Activated effector memory CD4-positive, alpha-beta T cell treated with anti-CD3 and anti-CD28 coated beads, Interleukin-2, amount 50 U/mL, for 16 hours (primary cell): ENCODE data around the gene CAMTA1.

Experiments used
- DNase-seq: peaks from one replicate; pipeline ENCODE4 v3.0.0-alpha.2; 2020

Gene CAMTA1

GRCh38 chr1:7010534-7011200, 225.4 kb downstream of the CAMTA1 start:
- DNase-seq, result no peak

- DNase-seq, result no peak
Observed at GRCh38 chr1:7011826-7012225, 226.6 kb downstream of the CAMTA1 start.

- DNase-seq, result no peak
Observed at GRCh38 chr1:7012461-7012924, 227.2 kb downstream of the CAMTA1 start.

- DNase-seq, result no peak
Observed at GRCh38 chr1:7013833-7014639, 228.8 kb downstream of the CAMTA1 start.

GRCh38 chr1:7014640-7014930, 229.3 kb downstream of the CAMTA1 start:
- DNase-seq, result no peak

- DNase-seq, result no peak
Observed at GRCh38 chr1:7015022-7015421, 229.8 kb downstream of the CAMTA1 start.

GRCh38 chr1:7018351-7018750, 233.1 kb downstream of the CAMTA1 start:
- no peak for DNase-seq

GRCh38 chr1:7018826-7019225, 233.6 kb downstream of the CAMTA1 start:
- DNase-seq, result no peak

GRCh38 chr1:7019510-7019909, 234.3 kb downstream of the CAMTA1 start:
- DNase-seq, result no peak

- DNase-seq, result no peak
Observed at GRCh38 chr1:7022058-7022457, 236.8 kb downstream of the CAMTA1 start.

- no peak for DNase-seq
Observed at GRCh38 chr1:7025013-7025412, 239.8 kb downstream of the CAMTA1 start.

- DNase-seq, result no peak
Observed at GRCh38 chr1:7026169-7026568, 240.9 kb downstream of the CAMTA1 start.

- no peak for DNase-seq
Observed at GRCh38 chr1:7032992-7033391, 247.7 kb downstream of the CAMTA1 start.

- DNase-seq, result no peak
Observed at GRCh38 chr1:7036386-7036785, 251.1 kb downstream of the CAMTA1 start.

- no peak for DNase-seq
Observed at GRCh38 chr1:7039590-7040220, 254.5 kb downstream of the CAMTA1 start.

GRCh38 chr1:7040969-7041695, 255.9 kb downstream of the CAMTA1 start:
- DNase-seq, result no peak

- no peak for DNase-seq
Observed at GRCh38 chr1:7042322-7043190, 257.3 kb downstream of the CAMTA1 start.

- no peak for DNase-seq
Observed at GRCh38 chr1:7043191-7043549, 257.9 kb downstream of the CAMTA1 start.

GRCh38 chr1:7043719-7044535, 258.7 kb downstream of the CAMTA1 start:
- DNase-seq, result no peak

GRCh38 chr1:7045897-7046296, 260.6 kb downstream of the CAMTA1 start:
- DNase-seq, result no peak

GRCh38 chr1:7046314-7046713, 261.1 kb downstream of the CAMTA1 start:
- DNase-seq, result no peak

- DNase-seq, result no peak
Observed at GRCh38 chr1:7046891-7047290, 261.6 kb downstream of the CAMTA1 start.
